Keratinocyte (primary cell): ENCODE measurements around the gene NOS1AP. TPM values are rescaled to one million over a fixed set of nuclear protein-coding genes. Genes with fewer than 3 reads are reported as not detected.

Experiments
- DNase-seq: peaks from one replicate; pipeline ENCODE4 v3.0.0-alpha.2; 2011; ENCODE audit warnings: low read depth, missing footprints, low spot score
- FAIRE-seq: peaks from 2 replicates; lab custom pipeline; 2011; peaks lifted over from hg19 to GRCh38; lab: Jason Lieb, UNC
- H2AFZ ChIP-seq: 2 replicates; pipeline ENCODE4 v1.6.0; 2012; ENCODE audit warnings: low read length, control low read depth, inconsistent platforms; ENCODE audit not compliant: control insufficient read depth
- H3K27ac ChIP-seq: 2 replicates; pipeline ENCODE4 v1.5.1; 2011; ENCODE audit warnings: low read length; ENCODE audit not compliant: control insufficient read depth, insufficient read depth
- H3K27me3 ChIP-seq: 3 replicates; pipeline ENCODE4 v1.6.0; 2011; ENCODE audit warnings: low read length; ENCODE audit not compliant: control insufficient read depth, insufficient read depth; ENCODE audit errors: extremely low read depth
- H3K36me3 ChIP-seq, 2 experiments: 2 replicates in 1 of 2; 3 replicates in 1 of 2; pipeline ENCODE4 v1.5.1; 2011; ENCODE audit warnings: low read length in 2 of 2, mild to moderate bottlenecking in 1 of 2; ENCODE audit not compliant: control insufficient read depth in 2 of 2, insufficient read depth in 2 of 2; ENCODE audit errors: extremely low read depth in 1 of 2
- H3K4me1 ChIP-seq: 3 replicates; pipeline ENCODE4 v1.5.1; 2011; ENCODE audit warnings: low read length; ENCODE audit not compliant: control insufficient read depth, insufficient read depth; ENCODE audit errors: extremely low read depth
- H3K4me2 ChIP-seq: 3 replicates; pipeline ENCODE4 v1.6.0; 2011; ENCODE audit warnings: low read depth, low read length; ENCODE audit not compliant: control insufficient read depth, insufficient read depth; ENCODE audit errors: extremely low read depth
- H3K4me3 ChIP-seq, 3 experiments: fragments of 200-600 bp in 1 of 3; sonication (generic) in 1 of 3; 2 replicates in 2 of 3; 3 replicates in 1 of 3; pipeline ENCODE4 v1.5.1; 2011 to 2016; ENCODE audit warnings: low read length in 3 of 3, mild to moderate bottlenecking in 3 of 3, control low read depth in 2 of 3, inconsistent platforms in 1 of 3, low read depth in 1 of 3, mixed read lengths in 1 of 3, mixed run types in 1 of 3, moderate library complexity in 1 of 3; ENCODE audit not compliant: control insufficient read depth in 2 of 3, insufficient read depth in 2 of 3; ENCODE audit errors: extremely low read depth in 1 of 3
- H3K79me2 ChIP-seq: 2 replicates; pipeline ENCODE4 v1.6.0; 2012; ENCODE audit warnings: low read length; ENCODE audit not compliant: control insufficient read depth, insufficient read depth
- H3K9ac ChIP-seq: 3 replicates; pipeline ENCODE4 v1.6.0; 2011; ENCODE audit warnings: low read length; ENCODE audit not compliant: control insufficient read depth, insufficient read depth; ENCODE audit errors: extremely low read depth
- H3K9me1 ChIP-seq: 3 replicates; pipeline ENCODE4 v1.6.0; 2011; ENCODE audit warnings: low read length; ENCODE audit not compliant: control insufficient read depth, insufficient read depth; ENCODE audit errors: extremely low read depth
- H3K9me3 ChIP-seq: 2 replicates; pipeline ENCODE4 v1.5.1; 2012; ENCODE audit warnings: low read depth, low read length; ENCODE audit not compliant: control insufficient read depth
- H4K20me1 ChIP-seq: 3 replicates; pipeline ENCODE4 v1.6.0; 2011; ENCODE audit warnings: low read length; ENCODE audit not compliant: control insufficient read depth, insufficient read depth; ENCODE audit errors: extremely low read depth
- CTCF ChIP-seq, 3 experiments: IDR thresholded peaks in 1 of 3; conservative IDR thresholded peaks in 1 of 3; optimal IDR thresholded peaks in 1 of 3; 2 replicates in 2 of 3; 3 replicates in 1 of 3; pipeline versions ENCODE3 to v1.5.1; 2011; ENCODE audit warnings: low read length in 3 of 3, mild to moderate bottlenecking in 3 of 3, moderate library complexity in 2 of 3, control low read depth in 1 of 3, inconsistent platforms in 1 of 3; ENCODE audit not compliant: insufficient read depth in 2 of 3; ENCODE audit errors: extremely low read depth in 1 of 3
- EZH2 ChIP-seq: IDR thresholded peaks from one replicate; pipeline ENCODE4 v1.6.1; 2012; ENCODE audit warnings: inconsistent platforms, mild to moderate bottlenecking, low read length, moderate library complexity
- dilution Hi-C: fragments of 300-500 bp; cut with MboI; formaldehyde crosslinking; loops from one replicate; pipeline ENCODE4 v1.7.0; 2020; ENCODE audit warnings: low sequenced_read_pairs; ENCODE audit not compliant: extremely low pct_ligation_motif_present
- polyA plus RNA-seq, 5 experiments: library from polyadenylated mRNA; depleted of rRNA in 3 of 5; stranded (reverse) in 3 of 5; stranded (forward) in 1 of 5; unstranded in 1 of 5; fragments of >200 nt; gene quantifications; 1 replicate in 1 of 5; 2 replicates in 3 of 5; 3 replicates in 1 of 5; pipeline versions ENCODE4 v1.2.1 to v1.2.3, GENCODE V29; 2011 to 2012; ENCODE audit warnings: missing spikeins in 2 of 5, low read depth in 1 of 5, low replicate concordance in 1 of 5

The NOS1AP gene
- polyA plus RNA-seq, 1 donor (not counting 4 experiments of a cell fraction or from before 2014, with no cell fraction given), result not detected

DNA sequence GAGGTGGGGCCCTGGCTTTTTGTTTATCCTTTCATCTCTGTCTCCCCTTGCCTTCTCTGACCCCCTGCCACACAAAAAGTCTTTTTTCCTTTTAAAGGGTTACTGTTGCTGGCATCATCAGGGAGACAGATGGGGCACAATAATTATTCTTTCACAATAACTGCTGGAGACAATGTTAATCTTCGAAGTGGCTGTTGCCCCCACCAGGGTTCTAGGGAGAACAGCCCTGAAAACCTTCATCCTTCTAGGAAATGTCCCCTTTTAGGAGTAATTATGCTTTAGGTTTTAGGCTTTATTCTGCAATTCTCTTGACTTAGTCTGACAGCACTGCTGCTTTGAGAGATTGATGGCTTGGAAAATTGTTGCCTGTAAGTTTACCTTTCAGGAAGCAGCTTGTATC lies 150.0 kb downstream of the NOS1AP start:
- dilution Hi-C loops, result no loop called here
- Histone ChIP-seq H3K4me3 (no peak overlapping the region), H3K9me1 (no peaks in the 10 kb centered on the region), H3K9ac (no peak overlapping the region), H3K4me1 (no peaks in the 10 kb centered on the region), H2AFZ (no peak overlapping the region), H3K4me2 (no peak overlapping the region), H3K27me3 (no peaks in the 10 kb centered on the region), H3K36me3 (no peaks in the 10 kb centered on the region), H3K79me2 (no peaks in the 10 kb centered on the region), H3K9me3 (no peaks in the 10 kb centered on the region), H4K20me1 (no peaks in the 10 kb centered on the region), H3K27ac (no peak overlapping the region)
- TF ChIP-seq EZH2 (no peak), CTCF (optimal IDR thresholded peaks at IDR 0.05 in 1 of 3, IDR thresholded peaks at IDR 0.05 in 1 of 3, conservative IDR thresholded peaks at IDR 0.05 in 1 of 3; ENCODE audit: extremely low read depth in 1 of 3, insufficient read depth in 2 of 3, low read length in 3 of 3) (no peak)
- DNase-seq, result no peak
- FAIRE-seq, result no peak

DNA sequence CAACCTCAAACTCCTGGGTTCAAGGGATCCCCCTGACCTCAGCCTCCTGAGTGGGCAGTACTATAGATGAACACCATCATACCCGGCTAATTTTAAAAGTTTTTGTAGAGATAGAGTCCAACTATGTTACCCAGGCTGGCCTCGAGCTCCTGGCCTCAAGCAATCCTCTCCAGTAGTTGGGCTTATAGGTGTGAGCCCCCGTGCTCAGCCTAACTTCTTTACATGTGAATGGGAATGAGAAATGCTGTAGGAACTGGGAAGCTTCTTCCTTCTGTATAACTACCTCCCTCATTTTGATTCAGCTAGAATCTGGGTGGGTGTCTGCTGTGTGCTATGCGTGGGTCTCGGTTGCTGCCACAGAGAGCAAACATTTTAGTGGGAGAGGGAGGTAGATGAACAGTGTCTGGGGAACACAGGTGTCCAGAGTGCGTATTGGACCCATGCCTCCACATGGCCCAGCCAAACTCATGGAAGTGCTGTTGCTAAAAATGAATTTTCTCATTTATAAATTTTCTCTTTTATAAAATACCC lies 150.6 kb downstream of the NOS1AP start:
- DNase-seq, result no peak
- no peak overlapping the region for H2AFZ ChIP-seq
- dilution Hi-C loops, result no loop called here
- H3K36me3 ChIP-seq, result no peaks in the 10 kb centered on the region
- no peak overlapping the region for H3K4me3 ChIP-seq
- no peaks in the 10 kb centered on the region for H4K20me1 ChIP-seq
- FAIRE-seq, result no peak
- H3K9ac ChIP-seq, result no peak overlapping the region
- H3K9me1 ChIP-seq, result no peaks in the 10 kb centered on the region
- H3K79me2 ChIP-seq, result no peaks in the 10 kb centered on the region
- H3K4me1 ChIP-seq, result no peaks in the 10 kb centered on the region
- H3K27me3 ChIP-seq, result no peaks in the 10 kb centered on the region
- no peak overlapping the region for H3K4me2 ChIP-seq
- H3K9me3 ChIP-seq, result no peaks in the 10 kb centered on the region
- no peak overlapping the region for H3K27ac ChIP-seq
- TF ChIP-seq CTCF (optimal IDR thresholded peaks at IDR 0.05 in 1 of 3, IDR thresholded peaks at IDR 0.05 in 1 of 3, conservative IDR thresholded peaks at IDR 0.05 in 1 of 3; ENCODE audit: extremely low read depth in 1 of 3, insufficient read depth in 2 of 3, low read length in 3 of 3) (no peak), EZH2 (no peak)
